HG03442 (cell line): ENCODE measurements around the gene LEO1.

Experiments
- ATAC-seq: cut with Tn5 transposase; IDR thresholded peaks from one replicate; pipeline ENCODE4 v1.9.1; 2021; ENCODE audit warnings: mild to moderate bottlenecking, moderate library complexity; ENCODE audit not compliant: unreplicated experiment

The LEO1 gene

DNA sequence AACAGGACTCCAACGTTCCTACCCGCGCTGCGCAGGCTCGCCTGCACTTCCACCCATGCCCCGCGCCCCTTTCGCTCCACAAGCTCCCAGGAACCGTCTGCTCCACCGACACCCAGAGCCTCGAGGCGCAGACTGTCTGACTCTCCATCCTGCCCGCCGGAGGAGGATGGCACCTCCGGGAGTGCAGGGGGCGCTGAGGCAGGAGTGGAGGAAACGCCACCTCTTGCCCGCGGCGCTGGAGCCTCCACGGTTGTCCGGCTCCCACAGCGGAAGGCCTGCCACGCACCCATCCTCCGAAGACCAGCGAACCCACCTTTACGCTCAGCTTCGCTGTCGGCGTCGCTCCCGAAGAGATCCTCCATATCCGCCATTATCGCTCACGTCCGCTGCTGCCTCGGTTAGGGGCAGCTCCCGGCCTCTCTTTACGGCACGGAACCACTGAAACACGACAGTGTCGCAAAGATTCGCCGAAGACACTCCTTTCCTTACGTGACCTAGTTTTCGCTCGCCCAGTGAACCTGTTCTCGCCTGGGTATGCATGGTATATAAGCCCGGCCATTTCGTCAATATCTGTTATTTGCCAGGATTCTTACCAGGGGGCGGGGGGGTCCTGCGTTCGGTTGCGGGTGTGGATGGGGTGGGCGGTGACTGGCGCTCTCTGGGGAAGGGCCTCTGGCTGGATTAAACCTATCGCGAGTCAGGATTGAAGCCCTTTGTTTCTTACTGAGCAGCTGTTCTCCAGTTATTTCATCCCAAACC is at the start of gene LEO1:
LEO1 (minus strand) TSS at position 404 of the 759 bp plus-strand sequence; CDS start at position 371, 33 bp downstream.
- ATAC-seq: peak; percentile 85

DNA sequence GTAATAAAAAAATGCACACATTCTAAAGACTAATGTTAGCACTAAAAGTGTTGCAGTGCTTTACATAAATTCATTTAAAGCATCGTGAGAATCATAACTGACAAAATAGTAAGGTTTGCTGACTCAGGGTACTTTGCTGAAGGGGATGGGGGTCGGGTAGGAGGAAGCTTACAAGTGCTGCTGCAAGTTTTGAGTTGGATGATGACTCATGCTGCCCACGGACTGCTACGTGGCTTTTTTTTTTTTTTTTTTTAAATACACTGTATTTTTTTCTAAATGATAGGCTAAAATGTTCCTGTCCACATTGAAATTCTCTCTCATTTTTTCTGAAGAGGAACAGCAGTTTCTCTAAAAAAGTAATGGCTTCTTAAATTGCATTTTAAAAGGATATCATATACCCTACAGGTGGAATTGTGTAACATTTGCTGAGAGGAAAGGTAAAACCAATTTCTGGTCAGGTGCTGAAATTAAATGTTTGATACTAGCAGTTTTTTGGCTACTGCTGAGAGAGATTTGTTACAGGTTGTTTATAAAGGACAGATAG is 49.6 kb upstream of the LEO1 start:
- ATAC-seq: no peak

DNA sequence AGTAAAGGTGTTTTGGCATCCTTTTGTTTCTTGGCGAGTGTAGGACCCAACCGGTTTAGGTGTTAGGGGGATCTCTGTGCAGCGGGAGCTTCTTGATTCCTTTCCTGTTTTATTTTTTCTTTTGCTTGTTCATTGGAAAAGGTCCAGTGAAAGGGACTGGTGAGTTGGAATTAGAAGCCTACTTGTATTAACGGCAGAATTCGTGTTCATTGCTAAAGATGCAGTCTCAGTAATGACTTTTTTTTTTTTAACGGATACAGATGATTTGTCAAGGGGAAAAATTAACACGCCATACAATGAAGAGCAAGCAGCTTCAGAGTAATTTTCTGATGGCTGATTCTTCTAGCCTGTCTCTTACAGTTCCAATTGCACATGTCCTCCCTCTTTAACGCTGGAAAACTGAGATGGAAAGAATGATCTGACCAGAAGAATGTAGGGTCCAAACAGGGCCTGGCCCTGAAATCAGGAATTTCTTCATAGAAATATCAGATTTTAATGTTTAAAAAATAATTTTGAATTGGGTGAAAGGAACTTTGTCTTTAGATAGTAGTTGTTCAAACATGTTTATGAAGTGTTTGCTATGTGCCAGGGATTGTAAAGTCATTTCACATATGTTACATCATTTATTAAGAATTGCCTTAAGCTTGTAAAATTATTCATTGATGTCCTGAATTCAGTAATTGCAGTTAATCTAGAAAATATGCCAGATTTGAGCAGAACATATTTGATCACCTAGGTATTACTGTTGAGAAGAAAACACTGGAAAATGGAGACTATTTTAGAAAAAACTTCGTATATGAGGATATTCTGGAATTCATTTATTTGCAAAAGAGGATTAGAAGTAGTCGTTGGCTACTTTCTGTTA is 48.9 kb upstream of the LEO1 start:
- ATAC-seq: no peak

DNA sequence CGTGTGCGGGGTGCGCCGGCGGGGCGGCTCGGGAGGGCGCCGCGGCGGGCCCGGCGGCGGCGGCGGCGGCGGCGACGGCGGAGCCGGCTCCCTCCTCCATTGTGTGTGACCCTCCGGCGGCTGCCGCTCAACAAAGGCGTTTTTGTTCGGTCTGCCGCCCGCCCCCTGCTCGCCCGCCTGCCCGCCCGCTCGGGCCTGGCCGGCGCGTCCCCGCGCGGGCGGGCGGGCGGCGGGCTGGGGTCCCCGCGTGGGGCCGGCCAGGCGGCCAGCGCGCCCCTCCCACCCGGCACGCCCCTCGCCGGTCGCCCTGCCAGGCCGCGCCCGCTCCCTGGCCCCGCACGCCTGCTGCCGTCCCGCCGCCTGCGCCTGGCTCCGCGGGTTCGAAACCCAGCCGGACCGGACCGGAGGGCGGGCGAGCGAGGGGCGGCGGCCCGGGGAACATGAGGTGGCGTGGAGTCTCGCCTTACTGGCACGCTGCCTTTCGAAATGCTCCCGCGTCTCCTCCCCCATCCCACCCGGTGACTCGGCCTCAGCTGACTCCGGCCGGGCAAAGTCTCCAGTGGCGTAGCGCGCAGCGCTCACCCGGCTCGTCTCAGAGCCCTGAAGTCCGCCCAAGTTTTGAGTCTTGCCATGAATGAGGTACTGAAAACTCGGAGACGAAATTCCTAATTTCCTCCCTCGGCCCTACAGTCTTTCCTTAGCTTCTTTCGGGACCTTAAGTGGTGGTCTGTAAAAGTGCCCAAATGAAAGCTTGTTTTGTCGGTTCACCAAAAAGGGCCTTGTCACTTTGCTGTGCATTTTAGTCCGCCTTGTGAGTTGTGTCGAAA is 48.0 kb upstream of the LEO1 start:
- ATAC-seq: peak; percentile 45

DNA sequence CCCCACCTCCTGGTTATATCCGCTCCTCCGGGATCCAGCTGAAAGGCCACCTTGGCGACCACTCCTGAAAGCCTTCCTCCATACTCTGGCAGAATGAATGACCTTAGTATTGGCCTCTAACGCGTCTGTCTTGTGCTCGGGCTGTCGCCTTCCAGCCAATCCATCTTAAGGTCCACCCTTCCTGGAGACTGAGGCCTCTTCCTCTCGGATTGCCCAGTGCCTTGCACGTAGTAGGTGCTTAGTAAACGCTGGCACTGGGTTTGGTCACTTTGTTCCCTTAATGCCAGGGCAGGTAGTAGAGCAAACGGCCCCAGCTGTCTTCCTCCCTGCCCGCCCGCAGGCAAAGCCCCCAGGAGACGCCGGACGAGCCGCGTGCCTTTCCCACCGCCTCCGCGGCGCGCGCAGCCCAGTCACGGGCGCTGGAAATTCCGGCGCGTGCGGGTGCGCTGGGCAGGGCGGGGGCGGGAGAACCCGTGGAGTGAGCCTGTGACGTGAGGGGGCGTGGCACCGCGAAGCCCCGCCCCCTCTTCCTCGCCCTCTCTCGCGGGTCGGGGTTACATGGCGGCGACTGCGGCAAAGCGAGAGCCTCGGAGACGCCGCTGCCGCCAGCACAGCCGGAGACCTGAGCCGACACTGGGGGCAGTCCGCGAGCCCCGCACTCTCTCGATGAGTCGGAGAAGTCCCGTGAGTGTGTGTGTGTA is 47.3 kb upstream of the LEO1 start, which contains the start of gene MAPK6:
MAPK6 (plus strand) TSS at position 527 of the 701 bp plus-strand sequence. CDS start 27,242 bp downstream, outside the sequence.
- peak; percentile 63 for ATAC-seq

DNA sequence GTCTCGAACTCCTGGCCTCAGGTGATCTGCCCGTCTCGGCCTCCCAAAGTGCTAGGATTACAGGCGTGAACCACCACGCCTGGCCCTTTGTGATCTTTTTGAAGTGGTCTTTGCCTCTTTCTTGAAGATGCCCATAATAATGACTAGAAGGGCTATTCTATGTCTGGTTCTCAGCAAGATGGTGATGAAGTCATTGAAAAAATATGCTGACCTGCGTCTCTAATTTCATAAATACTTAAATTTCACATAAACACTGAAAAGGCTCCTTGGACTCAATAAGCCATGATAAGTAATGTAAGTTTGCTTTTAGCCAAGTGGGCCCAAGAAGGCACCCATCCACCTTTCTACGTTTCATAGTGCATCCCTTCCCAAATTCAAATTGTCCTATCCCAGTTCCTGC is 46.7 kb upstream of the LEO1 start:
- no peak for ATAC-seq

DNA sequence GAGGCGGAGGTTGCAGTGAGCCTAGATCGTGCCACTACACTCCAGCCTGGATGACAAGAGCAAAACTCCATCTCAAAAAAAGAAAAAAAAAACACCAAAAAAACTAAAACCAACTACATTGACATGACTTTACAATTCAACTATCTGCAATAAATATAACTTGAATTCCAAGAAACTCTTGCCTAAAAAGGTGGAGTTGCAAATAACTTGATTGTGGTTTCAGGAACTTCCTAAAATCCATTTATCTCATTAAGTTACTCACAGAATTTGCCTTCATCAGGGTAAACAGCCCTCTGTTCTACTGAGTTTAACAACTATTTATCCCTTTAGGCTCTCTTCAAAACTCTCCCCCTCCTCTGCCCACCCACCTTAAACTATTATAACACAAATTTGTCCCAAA is 44.7 kb upstream of the LEO1 start:
- ATAC-seq: no peak

DNA sequence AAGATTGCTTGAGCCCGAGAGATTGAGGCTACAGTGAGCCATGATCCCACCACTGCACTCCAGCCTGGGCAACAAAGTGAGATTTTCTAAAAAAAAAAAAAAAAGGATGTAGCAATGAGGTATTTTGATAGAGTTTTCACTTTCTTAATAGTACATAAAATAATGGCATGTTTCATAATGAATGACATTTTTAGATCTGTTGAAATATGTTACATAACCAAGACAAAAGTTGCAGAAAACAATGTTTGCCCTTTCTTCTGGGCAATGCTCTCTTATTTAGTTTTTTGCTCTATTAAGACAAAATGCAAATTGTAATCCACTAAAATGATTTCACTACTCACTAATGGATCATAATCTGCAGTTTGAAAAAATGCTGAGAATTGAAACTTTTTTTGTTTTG is 43.0 kb upstream of the LEO1 start:
- no peak for ATAC-seq

DNA sequence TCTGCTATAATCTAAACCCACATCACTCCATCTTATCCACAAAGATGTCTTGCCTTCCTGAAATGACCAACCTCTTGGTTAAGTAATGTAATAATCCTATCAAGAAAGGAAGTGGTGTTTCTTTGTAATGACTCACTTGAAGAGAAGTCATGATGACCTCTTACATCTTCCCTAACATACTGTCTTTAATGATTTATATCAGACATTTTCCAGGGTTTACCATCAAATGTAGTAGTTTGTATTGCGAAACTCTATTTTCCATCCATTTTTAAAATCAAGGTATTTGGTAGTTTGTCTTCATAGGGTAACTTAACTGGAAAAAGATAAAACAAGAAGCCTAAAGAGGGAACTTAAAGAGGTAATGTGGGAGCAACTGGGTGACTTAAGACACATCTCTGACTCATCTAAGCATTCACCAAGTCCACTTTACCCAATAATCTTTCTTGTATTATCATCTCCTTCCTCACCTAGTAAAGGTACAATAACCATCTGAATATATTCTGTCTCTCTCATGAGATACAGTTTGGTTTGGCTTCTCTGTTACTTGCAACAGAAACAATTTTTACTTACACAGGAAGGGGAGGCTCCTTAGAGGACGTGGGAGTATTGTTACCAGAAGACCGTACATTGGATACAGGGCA is 41.7 kb upstream of the LEO1 start:
- ATAC-seq: peak; percentile 48

DNA sequence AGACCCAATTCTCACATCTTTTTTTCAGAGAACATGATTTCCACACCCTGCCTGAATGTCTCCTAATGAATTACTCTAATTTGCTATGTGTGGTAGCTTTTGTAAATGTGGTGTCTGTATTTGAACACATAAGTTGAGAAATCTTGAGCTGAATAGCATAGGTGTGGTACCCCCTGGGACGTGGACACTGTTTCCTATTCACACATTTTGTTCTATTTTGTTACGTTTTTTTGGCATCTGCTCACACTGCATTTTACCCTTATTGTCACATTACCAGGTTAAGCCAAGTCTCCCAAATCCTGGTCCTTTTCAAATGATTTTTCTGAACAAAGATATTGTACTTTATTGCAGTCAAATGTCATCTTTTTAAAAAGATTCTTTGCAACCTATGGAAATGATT is 40.6 kb upstream of the LEO1 start:
- no peak for ATAC-seq

DNA sequence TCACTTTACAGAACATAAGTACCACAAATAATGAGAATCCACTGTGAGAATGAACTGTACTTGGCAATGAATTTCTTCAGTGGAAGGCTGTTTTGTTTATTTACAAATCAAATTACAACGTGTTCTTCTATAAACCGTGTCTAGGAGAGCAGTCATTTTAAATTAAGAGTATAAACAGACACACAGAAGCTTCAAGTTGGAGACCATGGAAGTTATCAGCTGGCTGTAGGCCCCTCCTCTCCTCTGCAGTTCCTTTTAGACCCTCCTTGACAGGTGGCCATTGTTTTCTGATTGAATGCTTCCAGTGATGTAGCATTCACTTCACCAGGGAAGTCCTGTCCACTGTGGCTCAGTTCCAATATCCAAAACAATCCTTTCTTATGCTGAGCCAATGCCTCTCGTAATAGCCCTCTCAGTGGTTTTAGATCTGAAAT is 40.1 kb upstream of the LEO1 start:
- ATAC-seq: no peak

DNA sequence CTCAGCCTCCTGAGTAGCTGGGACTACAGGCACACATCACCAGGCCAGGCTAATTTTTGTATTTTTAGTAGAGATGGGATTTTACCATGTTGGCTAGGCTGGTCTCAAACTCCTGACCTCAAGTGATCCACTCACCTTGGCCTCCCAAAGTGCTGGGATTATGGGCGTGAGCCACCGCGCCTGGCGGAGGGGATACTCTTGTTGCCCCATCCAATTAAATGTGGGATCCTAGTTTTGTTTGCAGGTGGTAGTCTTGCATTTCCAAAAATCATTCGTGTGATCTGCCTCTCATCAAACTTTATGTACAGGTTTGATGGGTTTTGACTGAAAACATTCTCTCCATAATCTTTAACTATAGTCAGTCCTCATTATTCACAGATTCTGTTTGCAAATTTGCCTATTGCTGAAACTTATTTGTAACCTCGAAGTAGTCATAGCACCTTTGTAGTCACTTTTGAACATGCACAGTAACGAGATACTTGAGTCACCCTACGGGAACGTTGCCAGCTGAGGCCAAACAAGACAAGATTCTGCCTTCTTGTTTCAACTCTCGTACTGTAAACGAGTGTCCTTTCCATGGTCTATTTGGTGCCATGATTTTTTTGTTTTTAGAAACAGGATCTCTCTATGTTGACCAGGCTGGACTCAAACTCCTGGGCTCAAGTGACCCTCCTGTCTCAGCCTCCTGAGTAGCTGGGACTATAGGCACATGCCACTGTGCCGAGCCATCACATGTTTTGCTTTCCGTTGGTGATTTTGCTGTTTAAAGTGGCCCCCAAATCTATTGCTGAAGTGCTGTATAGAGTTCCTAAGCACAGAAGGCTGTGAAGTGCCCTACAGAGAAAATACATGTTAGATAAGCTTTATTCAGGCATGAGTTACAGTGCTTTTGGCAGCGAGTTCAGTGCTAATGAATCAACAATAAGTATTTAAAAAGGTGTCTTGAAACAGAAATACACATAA is 39.3 kb upstream of the LEO1 start:
- no peak for ATAC-seq

DNA sequence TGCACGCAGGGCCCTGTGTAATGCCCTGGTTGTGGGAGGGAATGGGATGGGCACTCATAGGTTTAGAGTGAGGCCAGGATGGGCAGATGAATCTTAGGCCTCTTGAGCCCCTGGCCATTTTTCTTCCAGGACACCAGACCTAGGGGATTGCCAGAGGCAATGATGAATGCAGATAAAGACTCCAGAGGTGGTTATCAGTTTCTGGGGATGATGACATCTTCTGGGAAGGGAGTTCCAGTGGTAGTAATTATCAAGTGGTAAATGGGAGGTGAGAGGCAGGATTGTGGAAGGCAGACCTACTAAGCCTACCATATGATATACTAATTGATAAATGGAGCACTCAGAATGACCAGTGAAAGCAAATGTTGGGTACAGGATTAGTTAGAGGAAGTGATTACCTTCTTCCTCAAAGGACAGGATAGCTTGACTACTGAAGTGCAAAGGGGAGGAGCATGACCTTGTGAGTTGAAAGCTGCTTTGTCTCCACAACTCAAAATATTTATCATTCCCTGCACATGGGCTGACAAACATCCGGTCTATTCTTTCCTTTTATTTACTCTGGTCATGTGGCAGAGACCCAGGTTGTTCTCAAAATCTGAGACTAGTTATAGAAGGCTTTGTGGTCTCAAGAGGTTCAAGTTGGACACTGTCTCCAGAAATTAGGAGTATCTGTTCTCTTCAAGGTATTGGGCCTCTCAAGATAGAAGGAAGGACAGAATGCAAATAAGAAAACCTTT is 37.3 kb upstream of the LEO1 start:
- no peak for ATAC-seq

DNA sequence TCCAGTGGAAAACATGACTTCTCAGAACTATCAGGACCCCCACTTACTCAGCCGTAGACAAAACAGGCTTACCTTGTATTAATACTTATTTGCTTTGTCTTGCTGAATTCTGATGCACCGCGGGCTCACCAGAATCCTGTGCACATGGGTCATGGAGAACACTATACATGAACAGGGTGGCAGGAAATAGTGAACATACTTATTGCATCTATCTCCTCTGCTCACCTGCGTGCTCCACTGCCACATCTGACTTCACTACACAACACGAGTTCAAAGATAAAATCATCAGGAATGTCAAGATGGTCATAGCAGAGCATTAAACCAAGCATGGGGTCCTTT is 36.8 kb upstream of the LEO1 start:
- no peak for ATAC-seq

DNA sequence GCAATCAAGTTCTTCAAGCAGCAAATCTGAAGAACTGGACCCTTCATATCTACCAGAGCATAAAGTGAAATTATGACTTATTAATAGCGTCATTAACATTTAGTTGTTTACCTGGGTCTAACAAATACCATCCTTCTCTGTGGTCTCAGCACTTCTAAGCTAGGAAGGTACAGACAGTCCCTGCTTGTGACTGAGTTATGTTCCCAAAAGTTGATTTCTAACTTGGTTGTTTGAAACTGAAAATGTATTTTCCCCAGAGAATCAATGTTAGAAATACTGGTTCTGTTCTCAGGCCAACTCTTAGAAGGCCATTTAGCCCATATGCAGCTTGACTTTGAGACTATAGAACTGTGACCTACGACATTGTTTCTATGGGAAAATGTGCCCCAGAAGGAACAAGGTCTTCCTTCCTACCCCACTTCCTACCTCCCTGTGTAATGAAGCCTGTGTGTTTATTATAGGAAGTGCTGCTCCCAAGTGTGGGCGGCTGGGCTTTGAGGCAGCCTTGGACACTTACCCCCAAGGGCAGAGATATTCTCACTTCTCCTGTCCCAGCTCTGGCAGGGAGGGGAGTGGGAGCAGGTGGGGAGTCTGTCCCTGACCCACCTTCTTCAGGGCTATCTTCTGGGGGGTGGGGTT is 35.2 kb upstream of the LEO1 start:
- peak; percentile 34 for ATAC-seq

DNA sequence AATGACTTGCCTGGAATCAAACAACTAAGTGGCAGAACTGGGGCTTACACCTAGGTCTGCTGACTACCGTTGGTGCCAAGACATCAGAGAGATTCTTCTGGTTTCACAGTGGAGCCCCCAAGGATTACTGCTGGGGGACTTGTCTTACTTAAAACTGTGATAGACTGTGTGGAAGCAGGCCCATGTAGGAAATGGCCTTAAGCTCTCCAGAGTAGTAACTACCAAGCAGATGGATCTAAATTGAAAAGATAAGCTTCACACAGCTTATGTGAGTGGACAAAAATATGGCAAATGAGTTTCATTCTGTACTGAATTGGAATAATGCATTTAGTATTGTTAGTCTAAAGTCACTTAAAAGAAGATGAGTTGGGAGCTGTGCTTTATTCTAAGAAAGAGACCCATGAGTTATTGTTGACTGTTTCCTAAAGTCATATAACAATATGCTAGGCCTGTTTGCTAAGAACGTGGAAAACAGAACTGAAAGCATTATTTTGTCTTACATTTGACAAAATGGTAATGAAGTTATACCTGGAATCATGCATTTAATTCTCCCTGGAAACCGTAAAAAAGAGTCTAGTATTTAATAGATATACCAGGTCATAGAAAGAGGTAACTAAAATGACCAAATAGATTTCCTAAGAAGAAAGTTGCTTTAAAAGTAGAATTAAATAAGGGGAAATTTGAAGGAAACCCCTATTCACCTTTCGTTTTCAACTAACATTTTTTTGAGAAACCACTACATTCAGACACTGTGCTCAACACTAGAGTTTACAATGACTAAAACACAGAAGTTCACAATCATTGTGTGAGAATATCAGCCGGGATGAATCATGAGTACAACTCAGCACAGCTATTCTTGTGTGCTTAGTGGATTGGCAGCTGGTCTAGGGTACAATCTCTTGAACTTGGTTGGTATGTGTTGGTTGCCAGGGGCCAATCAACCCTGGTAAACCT is 34.4 kb upstream of the LEO1 start:
- peak; percentile 69 for ATAC-seq
